GM21717 (cell line): ENCODE data around the gene ARAF.
"Not testable (repeated sequence)": the region's sequence is repeated elsewhere in the genome, so short reads cannot be mapped to it uniquely, and the experiment has no call there.

Experiments used
- ATAC-seq: cut with Tn5 transposase; IDR thresholded peaks from one replicate; pipeline ENCODE4 v1.9.1; 2021; ENCODE audit warnings: mild to moderate bottlenecking, moderate library complexity; ENCODE audit not compliant: unreplicated experiment

ARAF gene

DNA sequence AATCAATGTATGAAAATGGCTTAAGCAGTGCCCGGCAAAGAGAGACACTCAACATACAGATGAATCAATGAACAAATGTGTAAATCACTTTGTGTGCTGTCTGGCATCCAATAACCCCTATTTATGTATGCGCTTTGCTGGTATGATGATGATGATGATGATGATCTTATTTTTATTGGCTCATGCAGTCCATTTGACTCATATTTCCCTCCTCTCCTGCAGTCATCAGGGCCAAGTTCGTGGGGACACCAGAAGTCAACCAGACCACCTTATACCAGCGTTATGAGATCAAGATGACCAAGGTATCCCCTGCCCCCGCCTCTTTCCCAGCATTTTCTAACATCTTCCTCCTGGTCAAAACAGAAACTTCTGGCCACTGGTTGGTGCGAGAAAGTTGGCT, 23.7 kb downstream of the ARAF start:
- no peak for ATAC-seq

DNA sequence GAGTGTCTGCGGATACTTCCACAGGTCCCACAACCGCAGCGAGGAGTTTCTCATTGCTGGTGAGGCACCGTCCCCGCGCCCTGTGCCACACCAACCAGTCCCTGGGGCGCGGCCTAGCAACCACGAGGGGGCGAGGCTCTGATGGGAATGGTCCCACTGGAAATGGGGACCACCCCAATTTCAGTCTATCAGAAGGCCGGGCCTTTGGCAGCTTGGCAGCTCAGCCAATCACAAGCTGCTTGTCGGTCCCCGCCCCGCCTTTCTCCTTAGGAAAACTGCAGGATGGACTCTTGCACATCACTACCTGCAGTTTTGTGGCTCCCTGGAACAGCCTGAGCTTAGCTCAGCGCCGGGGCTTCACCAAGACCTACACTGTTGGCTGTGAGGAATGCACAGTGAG, 24.3 kb downstream of the ARAF start:
- ATAC-seq, result no peak

DNA sequence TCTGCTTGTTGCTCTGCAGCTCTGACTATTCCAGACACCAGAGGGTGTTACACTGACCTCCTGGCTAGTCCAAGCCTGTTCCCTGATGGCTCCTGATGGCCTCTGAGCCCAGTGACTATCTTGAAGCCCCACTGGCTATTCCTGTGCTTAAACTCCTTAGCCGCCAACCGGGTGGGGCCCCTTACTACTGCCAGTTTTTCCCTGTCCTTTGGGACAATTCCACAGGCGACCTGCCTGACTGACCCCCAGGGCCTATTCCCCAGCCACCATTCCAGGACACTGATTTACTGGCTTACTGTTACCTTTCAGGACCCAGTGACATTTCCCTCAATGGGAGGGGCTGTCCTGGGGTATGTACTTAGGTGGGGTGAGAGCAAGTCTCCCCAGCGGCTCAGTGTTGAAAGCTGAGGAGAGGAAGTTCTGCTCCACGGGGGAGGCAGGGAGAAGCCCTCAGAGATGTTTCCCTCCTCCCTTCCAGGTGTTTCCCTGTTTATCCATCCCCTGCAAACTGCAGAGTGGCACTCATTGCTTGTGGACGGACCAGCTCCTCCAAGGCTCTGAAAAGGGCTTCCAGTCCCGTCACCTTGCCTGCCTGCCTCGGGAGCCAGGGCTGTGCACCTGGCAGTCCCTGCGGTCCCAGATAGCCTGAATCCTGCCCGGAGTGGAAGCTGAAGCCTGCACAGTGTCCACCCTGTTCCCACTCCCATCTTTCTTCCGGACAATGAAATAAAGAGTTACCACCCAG, 25.2 kb downstream of the ARAF start:
- ATAC-seq, result no peak

DNA sequence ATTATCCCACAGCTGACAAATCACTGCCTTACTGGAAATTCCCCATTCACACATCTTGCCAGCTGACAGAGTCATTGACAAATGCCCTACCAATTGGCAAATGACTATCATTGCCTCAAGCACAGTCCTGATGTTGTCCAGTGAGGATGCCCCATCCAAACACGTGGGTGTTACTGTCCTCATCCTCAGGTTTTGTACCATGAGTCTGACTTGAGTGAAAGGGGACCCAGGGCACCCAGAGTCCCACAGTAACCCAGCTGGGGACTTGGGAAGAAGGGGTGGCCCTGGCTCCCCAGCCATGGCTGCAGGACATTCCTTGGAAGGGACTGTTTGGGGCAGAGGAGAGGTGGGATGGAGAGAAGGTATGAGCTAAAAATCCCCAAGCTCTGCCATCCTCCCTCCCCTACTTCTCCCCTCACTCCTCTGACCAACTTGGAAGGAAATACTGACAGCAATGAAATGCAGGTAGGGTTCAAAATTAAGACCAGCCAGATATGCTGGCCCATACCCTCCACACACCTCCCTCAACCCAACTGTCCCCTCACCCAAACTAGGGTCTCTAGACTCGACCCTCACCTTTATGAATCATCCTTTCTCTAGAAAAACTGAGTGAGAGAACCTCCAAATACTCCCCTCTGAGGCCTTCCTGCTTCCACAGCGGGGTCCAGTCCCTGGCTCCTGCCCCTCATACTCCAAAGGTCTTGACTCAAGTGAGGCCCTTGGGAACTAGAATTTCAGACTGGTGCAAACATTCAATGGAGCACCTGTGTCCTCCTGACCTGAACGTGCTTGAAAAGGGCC, 26.3 kb downstream of the ARAF start:
- ATAC-seq, result no peak

DNA sequence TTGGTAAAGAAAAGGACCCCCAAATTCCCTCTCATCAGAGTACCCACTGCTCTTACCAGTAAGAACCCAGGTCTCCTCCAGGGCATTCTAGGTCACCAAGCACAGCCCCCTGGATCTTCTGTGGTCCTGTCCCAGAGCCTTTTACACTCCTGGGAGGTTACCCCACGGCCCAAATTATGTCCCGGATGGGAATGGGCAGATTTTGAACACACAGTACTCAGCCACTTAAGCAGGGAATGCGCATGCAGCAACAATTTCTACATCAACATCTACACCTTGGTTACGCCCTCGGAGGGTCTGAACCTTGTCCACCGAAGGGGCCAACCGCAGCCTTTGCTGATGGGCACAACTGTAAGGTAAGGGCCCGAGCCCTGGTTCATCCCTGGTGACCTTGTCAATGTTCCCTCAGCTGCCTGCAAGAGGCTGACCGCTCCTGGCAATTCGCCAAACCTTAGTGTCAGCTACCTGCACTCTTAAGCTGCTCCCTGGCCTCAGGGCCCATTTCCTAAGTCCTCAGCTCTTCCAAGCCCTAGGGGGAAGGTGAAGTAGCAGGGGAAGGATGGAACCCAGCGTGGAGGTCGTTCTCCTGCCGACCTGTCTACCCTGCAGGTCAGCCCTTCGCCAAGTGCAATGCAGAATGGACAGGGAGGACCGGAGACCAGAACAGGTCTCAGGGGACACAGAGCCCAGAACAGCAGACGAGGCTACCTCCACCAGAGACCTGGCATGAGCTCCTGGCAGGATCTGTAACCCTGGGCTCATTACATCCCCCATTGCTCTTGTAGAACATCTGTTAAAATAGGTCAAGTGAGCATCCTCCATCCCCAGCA, 27.1 kb downstream of the ARAF start:
- no peak for ATAC-seq

DNA sequence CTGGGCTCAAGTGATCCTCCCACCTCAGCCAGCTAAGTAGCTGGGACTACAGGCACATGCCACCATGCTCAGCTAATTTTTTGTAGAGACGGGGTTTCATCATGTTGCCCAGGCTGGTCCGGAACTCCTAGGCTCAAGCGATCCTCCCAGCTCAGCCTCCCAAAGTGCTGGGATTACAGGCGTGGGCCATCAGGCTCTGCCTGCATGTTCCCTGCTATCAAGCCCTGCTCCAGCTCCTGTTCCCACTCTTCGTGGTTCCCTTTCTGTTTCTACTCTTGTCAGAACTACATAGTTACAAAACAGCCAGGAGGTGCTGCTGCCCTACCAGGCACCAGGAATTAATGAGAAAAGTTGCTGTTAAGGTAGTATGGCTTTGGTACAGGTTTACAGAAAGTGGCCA, 30.0 kb downstream of the ARAF start:
- ATAC-seq, result no peak

DNA sequence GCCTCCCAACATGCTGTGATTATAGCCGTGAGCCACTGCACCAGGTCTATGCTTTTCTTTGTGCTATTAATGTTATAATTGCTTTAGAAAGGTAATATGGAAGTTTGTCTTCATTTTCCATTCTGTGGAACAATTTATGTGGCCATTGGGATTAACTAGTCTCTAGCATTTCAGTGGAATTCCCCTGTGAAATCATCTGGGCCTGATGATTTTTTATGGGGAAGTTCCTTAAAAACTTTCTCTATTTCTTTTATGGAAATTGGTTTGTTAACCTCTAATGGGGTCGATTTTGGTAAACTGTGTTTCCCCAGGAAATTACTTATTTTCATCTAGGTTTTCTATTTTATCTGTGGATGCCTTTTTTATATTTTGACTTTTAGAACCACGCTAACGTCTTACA, 32.5 kb downstream of the ARAF start:
- no peak for ATAC-seq

DNA sequence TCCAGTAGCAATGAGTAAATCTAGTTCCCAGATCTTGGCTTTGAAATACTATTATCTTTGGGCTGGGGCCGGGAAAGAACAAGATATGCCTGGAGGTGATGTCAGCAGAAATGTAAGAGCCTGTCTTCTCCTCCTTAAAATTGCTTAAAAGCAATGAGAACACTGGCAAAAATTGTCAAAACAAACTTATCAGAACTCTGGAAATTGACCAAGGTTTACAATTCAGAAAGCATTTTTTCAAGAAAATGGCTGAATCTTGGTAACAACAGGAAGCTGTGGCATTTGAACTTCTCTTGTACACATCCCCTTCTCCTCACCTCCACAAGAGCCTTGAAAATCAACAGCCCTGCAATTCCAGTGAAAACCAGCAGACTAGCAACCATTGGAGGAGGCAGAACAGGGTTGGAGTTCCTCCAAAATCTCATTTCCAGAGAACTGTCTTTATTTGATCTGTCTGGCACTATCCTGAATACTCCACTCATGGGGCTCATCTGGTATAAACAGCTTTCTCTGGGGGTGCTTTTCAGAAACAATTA, 34.8 kb downstream of the ARAF start:
- no peak for ATAC-seq

DNA sequence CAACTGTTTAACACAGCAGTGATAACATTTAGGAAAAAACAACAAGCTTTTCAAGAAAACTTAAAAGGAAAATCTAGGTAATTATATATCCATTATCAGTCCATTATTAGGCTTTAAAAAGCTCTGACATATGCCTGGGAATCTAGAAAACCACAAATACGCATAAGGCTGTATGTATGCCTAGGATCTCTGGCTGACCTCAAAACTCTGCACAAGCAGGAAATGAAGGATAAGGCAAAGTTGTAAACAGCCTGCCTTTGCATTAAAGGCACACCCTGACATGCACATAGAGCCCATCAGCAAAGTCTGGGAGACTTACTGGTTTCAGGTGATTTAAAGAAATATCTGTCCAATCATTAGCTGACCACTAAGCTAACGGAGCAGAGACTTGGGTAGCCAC, 35.3 kb downstream of the ARAF start:
- no peak for ATAC-seq

DNA sequence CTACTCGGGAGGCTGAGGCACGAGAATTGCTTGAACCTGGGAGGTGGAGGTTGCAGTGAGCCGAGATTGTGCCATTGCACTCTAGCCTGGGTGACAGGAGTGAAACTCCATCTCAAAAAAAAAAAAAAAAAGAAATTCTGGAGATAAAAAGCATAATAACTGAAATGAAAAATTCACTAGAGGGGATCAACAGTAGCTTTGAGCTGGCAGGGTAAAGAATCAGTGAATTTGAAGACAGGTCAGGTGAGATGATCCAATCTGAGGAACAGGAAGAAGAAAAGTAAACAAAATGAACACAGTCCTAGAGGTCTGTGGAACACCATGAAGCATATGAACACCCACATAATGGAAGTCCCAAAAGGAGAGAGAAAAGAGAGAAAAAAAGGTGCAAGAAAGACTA, 36.2 kb downstream of the ARAF start:
- no peak for ATAC-seq

DNA sequence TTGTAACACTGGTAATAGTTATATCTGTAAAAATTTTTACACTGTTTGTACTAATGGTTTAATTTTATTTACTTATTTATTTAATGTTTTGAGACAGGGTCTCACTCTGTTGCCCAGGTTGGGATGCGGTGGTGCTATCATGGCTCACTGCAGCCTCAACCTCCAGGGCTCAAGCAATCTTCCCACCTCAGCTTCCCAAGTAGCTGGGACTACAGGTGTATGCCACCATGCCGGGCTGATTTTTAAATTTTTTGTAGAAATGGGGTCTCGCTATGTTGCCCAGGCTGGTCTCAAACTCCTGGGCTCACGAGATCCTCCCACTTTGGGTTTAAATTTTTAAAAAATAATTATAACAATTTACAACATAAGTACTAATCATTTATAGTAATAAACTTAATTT, 42.1 kb downstream of the ARAF start:
- not testable (repeated sequence) for ATAC-seq

DNA sequence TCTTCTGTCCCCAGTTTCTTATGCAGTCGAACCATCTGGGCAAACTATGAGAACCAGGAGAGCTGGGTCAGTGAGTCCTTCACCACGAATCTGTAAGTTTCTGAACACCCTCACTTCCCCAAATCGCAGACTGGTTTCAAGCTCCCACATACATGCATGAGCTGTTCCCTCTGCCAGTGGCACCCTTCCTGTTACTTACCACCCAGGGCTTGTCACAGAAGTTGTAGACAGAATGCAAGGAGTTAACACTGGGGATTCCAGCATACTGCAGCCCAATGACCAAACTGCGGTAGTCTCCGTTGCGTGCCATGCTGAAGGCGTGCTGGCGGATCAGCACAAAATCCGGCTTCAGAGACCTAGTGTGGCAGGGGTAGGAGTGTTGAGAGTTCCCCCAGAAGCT, 44.0 kb downstream of the ARAF start:
- no peak for ATAC-seq

DNA sequence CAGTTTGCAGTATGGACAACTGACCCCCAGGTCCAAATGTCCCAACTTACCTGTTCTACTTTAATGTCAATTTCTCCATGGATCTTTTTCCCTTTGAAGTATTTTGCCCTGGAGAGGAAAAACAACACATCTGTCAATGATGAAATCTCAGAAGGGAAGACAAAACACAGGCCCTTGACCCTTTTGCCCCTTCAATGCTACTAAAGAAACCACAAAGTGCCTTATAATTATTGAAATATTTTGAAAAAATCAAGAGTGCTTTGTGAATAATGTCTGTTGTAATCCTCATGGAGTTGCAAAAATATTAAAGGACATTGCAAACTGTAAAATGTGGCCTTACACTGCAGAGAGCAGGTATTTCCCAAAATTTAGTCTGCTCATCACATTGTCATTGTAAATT, 46.1 kb downstream of the ARAF start:
- no peak for ATAC-seq

DNA sequence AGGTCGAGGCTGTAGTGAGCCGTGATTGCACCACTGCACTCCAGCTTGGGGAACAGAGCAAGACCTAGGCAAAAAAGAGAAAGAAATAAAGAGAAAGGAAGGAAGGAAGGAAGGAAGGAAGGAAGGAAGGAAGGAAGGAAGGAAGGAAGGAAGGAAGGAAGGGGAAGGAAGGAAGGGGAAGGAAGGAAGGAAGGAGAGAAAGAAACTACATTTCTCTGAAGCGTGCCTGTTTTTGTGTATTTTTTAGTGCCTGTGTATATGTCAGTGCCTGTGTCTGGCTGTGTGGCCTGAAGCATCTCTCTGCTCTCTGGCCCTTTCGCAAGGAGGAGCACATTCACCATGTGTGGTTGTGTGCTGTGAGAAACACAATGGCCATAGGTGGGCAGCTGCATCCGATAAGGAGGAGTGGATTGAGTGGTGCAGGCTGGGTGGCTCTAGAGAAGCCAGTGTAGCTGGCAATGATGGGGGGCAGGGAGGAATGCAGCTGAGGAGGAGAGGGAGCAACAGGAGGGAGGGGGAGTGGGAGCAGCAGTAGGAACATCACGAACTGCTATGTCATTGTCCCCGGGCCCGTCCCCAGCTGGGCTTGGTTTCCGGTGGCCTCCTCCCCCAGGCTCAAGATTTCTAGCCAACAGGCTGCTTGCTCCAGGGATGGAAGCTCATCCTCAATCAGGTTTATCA, 47.3 kb downstream of the ARAF start:
- ATAC-seq, result no peak

DNA sequence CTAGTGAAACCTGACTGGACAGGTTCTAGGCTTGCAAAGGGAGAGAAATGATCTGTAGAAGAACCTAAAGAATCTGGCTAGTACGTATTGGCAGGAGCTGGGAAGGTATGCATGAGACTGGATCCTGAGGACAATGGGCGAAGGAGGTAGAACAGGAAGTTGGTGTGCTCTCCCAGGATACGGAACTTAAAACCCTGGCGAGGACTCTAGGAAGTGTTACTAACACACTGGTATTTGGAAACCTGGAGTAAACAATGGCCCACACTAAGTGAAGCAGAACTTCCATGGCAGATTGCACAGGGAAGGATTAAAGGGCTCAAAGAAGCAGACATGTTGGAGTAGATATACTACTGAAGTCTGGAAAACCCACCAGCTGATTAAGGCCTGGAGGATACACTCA, 49.5 kb downstream of the ARAF start:
- no peak for ATAC-seq

DNA sequence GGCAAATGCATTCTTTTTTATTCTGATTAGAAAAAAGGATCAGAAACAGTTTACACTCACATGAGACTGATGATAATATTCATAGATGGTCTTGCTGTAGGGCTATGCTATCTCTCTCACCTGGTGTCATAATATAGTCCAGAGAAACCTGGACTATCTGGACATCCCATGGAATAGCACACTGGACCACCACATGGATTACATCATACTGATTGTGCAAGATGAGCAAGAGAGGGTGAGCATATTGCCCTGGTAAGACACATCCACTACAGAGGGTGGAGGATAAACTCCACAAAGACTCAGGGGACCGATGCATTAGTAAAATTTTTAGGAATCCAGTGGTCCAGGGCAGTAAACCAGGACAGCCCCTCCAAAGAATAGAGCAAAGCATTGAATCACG, 50.5 kb downstream of the ARAF start:
- ATAC-seq, result no peak

DNA sequence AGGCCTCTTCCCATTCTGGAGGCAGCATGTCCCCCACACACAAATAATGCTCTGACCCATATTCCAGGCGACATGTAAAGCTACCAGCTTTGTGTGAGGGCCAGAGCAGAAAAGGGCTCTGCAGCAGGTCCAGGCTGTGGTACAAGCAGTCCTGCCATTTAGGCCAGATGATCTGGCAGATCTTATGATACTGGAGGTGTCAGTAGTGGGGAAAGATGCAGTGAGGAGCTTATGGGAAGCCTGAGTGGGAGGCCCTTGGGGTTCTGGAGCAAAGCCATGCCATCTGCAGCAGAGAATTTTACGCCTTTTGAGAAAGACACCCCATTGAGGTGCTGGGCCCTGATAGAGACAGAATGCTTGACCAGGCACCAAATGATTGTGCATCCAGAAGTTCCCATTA, 50.9 kb downstream of the ARAF start:
- no peak for ATAC-seq

DNA sequence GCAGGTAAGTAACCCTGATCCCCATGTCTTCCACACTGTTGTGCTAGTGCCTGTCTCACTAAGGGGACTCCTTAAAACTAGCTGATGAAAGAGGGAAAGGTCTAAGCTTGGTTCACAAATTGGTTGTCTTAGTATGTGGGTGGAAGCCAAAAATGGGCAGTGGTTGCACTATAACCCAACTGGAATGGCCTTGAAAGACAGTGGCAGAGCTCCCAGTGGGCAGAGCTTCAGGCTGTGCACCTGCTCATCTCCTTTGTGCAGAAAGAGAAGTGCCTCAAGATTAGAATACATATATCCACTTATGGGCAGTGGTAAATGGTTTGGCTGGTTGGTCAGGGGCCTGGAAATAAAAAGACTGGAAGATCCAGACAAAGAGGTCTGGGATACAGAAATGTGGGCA, 51.4 kb downstream of the ARAF start:
- ATAC-seq, result no peak

DNA sequence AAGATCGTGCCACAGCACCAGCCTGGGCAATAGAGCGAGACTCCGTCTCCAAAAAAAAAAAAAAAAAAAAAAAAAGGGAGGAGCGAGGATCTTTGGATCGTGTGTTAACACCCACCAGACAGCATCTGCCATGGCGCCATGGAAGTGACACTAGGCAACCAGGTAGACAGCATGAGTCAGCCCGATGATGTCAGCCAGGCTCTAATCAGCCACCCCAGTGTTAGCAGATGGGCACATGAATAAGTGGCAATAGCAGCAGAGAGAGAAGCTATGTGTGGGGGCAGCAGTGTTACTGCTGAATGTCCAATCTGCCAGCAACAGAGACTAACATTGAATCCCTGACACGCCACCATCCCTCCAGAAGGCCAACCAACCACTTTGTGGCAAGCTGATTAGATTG, 52.1 kb downstream of the ARAF start:
- ATAC-seq, result no peak

DNA sequence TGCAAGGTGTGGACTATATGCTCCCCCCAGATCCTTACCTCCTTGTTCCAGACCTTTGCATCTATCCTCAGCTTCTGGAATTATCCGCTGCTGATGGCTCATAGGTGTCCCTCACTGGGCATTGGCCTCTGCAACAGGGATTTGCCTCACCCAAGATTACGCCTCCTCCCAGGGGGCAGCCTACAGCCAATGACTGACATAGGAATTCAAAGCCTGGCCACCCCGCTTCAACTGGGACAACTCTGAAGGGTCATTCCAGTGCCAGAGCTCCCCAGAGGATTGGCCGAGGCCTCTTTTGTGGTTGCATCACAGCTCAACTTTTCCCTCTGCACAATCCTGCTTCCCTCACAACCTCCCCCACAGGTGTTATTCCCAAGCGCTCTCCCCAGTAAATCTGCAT, 53.6 kb downstream of the ARAF start:
- no peak for ATAC-seq

DNA sequence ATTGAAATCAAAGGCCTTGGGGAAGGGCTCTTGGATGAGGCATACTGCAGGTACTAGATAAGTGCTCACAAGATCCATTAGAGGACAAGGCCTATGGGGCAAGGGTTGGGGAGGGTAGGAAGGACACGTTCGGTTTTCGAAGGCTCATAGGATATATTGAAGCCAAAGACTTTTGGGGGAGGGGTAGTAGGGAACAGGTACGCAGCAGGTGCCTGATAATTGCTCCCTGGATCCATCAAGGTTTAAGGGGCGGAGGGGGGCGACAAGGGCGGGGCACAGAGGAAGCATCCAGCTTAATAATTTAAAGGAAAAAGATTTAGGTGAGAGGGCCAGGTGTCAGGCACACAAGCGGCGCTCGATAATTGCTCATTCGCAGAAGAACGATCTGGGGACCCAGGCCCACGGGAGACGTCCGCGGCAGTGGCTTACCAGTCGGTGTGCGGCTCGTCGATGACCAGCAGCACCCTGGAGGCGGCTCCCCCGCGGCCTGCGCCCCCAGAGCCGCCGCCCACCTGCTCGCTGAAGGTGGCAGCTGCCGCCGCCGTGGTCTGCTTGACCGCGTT, 58.0 kb downstream of the ARAF start:
- ATAC-seq, result no peak
